IPS-15b (cell line): ENCODE data around the gene FIBCD1.

Experiments
- H3K27me3 ChIP-seq: one replicate; pipeline ENCODE4 v1.6.1; 2013; ENCODE audit warnings: low read length; ENCODE audit not compliant: control insufficient read depth, insufficient read depth
- H3K36me3 ChIP-seq: one replicate; pipeline ENCODE4 v1.6.1; 2013; ENCODE audit warnings: low read length; ENCODE audit not compliant: control insufficient read depth, insufficient read depth
- H3K4me1 ChIP-seq: one replicate; pipeline ENCODE4 v1.6.1; 2013; ENCODE audit warnings: mild to moderate bottlenecking, low read length; ENCODE audit not compliant: control insufficient read depth, insufficient read depth
- H3K4me3 ChIP-seq: one replicate; pipeline ENCODE4 v1.5.1; 2013; ENCODE audit warnings: low read depth, low read length
- H3K9ac ChIP-seq: one replicate; pipeline ENCODE4 v1.6.1; 2013; ENCODE audit warnings: low read depth, mild to moderate bottlenecking, low read length
- H3K9me3 ChIP-seq: one replicate; pipeline ENCODE4 v1.6.1; 2013; ENCODE audit warnings: mild to moderate bottlenecking, low read length; ENCODE audit not compliant: control insufficient read depth, insufficient read depth

The FIBCD1 gene

DNA sequence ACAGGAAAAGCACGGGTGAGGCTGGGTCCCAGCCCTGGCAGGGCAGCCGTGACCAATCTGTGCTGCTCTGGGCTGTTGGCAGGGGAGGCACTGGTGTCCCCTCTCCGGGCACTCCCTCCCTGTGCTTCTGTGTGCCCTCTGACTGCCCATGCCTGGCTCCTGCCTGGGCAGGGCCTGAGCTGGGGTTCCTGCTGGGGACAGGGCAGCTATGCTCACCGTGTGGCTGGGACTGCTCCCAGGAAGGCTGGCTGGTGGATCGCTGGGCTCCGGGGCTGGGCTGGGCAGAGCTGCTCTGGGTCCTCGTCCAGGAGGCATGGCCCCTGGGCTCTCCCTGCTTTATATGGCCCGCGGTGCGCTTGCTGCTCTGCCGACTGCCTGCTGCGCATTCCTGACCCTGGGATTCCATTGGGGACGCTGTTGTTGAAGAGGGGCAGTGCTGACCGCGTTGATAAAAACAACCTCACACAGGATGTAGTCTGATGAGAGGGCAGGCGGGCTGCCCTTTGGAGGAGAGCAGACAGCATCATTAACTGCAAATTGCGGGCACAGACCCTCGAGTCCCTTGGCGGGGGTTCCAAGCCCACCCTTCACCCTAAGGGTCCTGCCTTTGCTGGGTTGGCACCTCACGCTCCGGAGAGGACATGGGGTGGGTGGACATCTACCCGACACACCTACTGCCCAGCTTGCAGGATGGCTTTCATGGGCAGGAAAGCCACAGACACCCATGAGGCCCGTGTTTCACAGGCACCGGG, 43.4 kb downstream of the FIBCD1 start:
- Histone ChIP-seq H3K9me3 (no peaks in the 10 kb centered on the region), H3K4me3 (no peak overlapping the region), H3K9ac (no peak overlapping the region), H3K4me1 (no peaks in the 10 kb centered on the region), H3K27me3 (no peaks in the 10 kb centered on the region), H3K36me3 (peaks cover 2% of the 10 kb centered on the region)

DNA sequence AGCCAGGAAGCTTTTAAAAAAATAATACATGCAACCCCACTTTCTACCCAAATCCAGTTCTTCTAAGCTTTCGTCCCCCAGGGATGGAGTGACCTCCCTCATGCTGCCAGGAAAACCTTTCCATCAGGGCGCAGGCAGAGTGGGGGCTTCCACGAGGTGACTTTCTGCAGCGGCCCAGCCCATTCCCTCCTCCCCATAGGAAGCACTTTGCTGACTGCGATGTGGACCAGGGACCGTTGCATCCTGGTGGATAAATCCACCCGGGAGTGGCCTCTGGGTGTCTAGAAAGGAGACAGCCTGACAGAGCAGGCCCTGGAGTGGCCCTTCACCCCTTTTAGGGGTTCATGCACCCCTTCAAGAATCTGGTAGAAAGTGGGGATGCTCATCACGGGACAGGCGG, 44.0 kb downstream of the FIBCD1 start:
- H3K9ac ChIP-seq: no peak overlapping the region
- no peak overlapping the region for H3K4me3 ChIP-seq
- no peaks in the 10 kb centered on the region for H3K4me1 ChIP-seq
- no peaks in the 10 kb centered on the region for H3K27me3 ChIP-seq
- H3K36me3 ChIP-seq: peaks cover 4% of the 10 kb centered on the region
- H3K9me3 ChIP-seq: no peaks in the 10 kb centered on the region

DNA sequence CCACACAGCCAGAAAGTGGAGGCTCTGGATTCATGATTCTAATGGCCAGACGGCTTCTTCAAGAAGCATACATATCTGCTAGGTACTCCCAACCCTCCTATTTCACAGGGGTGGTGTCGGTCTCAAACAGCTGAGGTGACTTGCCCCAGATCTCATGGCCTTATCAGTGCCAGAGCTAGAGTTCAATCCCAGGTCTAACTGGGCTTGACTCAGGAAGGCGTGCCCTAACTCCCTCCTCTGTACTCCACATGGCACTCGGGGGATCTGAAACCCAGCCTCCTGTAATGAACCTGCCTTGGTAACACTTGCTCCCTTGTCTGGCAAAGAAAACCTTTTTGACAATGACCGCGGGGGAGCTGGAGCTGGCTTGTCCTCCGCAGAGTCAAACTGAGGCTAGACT, 44.5 kb downstream of the FIBCD1 start:
- Histone ChIP-seq H3K9ac (no peak overlapping the region), H3K4me3 (no peak overlapping the region), H3K36me3 (peaks cover 7% of the 10 kb centered on the region), H3K27me3 (no peaks in the 10 kb centered on the region), H3K4me1 (no peaks in the 10 kb centered on the region), H3K9me3 (no peaks in the 10 kb centered on the region)

DNA sequence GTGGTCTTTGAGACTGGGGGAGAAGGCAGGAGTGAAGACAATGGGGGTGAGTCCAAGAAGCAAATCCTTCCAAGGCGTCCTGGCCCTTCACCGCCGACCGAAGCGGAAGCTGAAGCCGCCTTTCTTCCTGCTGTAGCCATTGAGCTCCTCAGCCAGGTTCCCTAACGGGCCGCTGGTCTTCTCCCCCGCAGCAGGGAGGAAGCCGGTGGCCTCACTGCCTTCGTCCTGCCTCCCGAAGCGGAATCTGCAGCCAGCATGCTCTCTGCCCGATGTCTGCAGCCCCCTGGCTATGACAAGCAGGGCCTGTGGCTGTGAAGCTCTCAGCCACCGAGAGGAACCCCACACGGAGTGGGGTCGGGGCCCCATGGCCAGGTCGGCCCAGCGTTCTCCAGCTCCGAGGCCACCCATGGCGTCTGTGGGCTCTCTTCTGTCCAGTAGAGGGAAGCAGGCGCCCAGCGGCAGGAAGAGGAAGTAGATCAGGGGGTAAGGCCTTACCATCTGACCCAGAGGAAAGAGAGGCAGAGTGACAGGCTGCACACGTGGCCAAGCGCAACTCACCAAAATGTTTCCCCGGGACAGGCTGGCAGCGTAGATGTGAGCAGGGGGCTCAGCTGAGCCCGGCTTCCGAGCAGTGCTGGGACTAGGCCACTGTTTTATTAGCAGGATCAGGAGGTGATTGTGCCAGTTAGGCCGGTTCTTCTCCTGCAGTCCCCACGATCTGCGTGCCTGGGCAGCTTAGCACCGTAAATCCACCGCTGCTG, 45.5 kb downstream of the FIBCD1 start:
- H3K9ac ChIP-seq: no peak overlapping the region
- H3K4me3 ChIP-seq: no peak overlapping the region
- peaks cover 7% of the 10 kb centered on the region for H3K36me3 ChIP-seq
- H3K4me1 ChIP-seq: no peaks in the 10 kb centered on the region
- no peaks in the 10 kb centered on the region for H3K27me3 ChIP-seq
- H3K9me3 ChIP-seq: no peaks in the 10 kb centered on the region

DNA sequence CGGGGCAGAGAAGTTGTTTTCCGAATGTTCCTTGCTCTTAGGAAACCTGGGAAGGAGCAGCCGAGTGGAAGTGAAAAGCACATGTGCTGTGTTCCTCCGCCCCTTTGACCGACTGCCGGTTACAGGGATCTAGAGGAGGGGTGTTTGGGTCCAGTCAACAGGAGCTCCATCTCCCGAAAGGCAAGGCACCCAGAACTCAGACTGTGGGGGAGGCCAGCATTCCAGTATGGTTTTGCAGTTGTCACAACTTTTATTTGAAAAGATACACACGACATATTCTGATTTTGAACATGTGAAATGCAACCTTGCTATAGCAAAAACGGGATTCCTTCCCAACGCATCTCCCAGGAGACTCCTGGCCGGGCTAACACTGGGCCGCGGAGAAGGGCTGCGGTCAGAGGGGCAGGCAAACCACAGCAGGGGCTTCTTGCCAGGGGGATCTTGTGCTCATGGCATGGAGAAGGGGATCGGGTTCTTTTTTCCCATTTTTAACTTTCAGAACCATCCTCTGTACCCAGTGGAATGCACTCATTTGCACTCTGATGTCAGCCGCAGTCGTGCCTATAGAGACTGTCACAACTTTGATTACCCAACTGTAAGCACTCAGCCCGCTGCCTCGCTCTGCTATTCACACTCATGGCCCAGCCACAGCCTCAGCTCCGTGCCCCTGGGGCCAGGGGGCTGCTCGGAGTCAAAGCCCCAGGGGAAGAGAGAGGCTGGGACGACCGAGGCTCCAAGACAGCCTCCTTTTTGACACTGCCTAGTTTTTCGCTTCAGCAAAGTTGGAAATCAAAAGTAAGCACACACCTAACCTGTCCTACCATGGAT, 46.4 kb downstream of the FIBCD1 start:
- Histone ChIP-seq H3K36me3 (peaks cover 13% of the 10 kb centered on the region), H3K9ac (no peak overlapping the region), H3K4me1 (no peaks in the 10 kb centered on the region), H3K27me3 (no peaks in the 10 kb centered on the region), H3K4me3 (no peak overlapping the region), H3K9me3 (no peaks in the 10 kb centered on the region)

DNA sequence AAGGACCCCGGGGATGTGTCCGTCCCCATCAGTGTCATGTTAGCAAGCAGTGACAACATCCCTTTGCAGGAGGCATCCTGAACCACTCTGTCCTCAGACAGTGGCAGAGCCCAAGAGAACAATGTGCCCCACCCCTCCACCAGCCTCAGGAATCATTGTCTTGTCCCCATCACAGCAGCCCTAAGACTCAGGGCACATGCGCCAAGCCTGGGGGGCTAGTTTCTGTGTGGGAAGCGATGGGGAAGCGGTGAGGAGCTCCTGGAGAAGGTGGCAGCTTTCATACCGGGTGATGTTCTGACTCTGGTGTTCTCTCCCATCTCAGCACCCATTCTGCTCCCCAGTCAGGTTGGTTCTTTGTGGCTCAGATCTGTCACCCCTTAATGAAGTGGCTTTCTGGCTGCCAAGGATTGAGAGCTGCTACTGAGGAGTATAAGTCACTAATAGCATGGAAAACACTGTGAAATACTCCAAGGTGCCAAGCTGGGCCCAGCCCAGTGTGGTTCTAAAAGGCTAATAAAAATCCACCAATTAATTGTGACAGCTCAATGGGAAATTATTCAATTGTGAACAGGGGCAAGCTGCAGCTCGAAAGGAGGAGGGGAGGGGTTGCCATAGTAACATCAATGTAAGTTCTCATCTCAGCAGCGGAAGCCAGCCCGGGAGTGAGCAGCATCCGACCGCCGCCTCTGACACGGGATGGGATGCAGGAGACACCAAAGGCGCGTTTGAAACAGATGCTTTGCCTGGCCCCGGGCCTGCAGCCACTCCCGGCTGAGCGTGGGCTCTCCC, 47.2 kb downstream of the FIBCD1 start:
- H3K9ac ChIP-seq: no peak overlapping the region
- no peaks in the 10 kb centered on the region for H3K9me3 ChIP-seq
- H3K4me1 ChIP-seq: no peaks in the 10 kb centered on the region
- peaks cover 15% of the 10 kb centered on the region for H3K36me3 ChIP-seq
- no peaks in the 10 kb centered on the region for H3K27me3 ChIP-seq
- H3K4me3 ChIP-seq: no peak overlapping the region

DNA sequence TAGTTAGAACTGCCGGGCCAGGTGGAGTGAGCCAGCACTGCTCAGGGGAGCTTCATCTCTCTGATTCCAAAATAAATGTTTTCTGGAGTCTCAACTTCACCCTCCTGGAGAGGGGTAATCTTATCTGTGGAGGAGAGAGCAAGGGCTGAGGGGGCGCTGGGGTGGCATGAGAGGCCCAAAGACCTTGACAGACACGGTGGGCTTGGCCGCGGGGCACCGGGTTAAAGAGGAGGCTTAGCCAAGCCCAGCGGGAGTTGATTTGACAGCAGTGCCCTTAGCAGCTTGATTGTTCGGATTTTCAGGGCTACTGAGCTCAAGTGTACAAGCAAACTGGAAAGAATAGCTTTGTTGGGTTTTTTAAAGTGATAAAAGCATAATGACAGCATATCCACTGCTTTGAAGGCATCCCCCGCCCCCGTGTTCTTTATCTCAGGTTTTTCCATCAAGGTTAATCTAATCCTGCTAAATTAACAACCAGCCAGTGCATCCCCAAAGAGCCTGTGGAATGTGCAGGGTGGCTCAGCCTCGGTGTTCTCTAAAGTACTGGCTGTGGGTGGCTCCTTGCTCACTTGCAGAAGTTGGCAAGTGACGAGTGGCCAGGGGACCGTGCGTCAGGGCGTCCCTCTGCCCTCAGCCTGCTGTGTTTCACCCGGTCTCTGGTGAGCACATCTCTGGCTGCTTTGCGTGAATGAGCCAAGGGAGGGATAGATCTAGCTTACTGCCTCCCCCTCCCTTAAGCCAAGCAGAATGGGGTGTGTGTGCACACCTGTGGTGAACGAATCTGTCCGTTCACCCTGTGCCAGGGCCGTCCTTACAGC, 48.0 kb downstream of the FIBCD1 start:
- no peak overlapping the region for H3K9ac ChIP-seq
- H3K4me3 ChIP-seq: no peak overlapping the region

DNA sequence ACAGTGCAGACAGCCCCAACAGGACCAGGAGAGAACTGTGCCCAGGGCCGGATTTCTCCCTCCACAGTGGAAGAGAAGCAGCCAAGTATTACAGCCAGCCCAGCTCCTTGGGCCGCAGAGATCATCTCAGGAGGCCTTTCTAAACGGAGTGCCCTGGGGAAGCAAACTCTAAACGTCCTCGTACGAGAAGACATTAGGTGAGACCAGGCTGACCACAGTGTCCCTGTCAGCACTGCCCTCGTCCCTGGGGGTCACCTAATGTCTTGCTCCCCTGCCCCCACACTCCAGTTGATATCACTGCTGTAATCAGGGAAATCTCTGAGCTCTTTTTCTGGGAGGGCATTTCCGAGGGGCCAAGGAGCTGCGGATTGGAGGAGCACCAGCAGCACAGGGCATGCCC, 48.9 kb downstream of the FIBCD1 start:
- Histone ChIP-seq H3K4me3 (no peak overlapping the region), H3K9ac (no peak overlapping the region), H3K4me1 (no peaks in the 10 kb centered on the region), H3K36me3 (peaks cover 28% of the 10 kb centered on the region), H3K27me3 (no peaks in the 10 kb centered on the region), H3K9me3 (no peaks in the 10 kb centered on the region)

More for the DNA sequence above, 48.0 kb downstream of the FIBCD1 start:
- Histone ChIP-seq H3K9me3 (no peaks in the 10 kb centered on the region), H3K36me3 (peaks cover 18% of the 10 kb centered on the region), H3K27me3 (no peaks in the 10 kb centered on the region), H3K4me1 (no peaks in the 10 kb centered on the region)

DNA sequence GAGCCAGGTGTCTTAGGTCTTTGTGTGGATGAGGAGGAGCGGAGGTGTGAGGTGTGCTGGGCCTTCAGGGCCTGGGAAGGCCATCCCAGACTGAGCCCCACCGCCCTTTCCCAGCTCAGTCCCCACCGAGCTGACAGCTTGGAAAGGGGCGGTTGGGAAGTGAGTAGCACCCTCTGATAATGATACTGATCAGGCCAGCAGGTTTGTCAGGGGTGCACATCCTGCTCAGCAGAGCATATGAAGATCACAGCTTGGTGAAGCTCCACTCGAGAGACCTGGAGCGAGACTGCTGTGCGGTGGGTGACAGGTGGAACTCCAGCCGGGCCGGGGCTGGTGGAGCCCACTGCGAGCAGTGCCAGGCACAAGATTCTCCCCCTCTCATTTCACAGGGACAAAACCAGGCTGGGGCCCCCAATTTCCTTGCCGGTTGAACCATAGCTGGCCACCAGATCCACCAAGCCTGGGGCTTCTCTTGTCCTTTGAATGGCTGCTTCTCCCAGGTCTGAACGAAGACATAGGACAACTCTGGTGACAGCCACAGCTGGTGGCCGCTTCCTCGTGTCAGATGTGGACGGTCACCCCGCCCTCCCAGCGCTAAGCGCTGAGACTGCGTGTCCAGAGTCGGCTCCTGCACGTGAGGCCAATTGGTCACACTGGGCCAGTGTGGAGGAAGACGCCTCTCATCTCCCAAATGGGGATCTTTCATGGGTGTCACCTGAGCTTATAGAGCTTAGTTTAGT, 50.7 kb downstream of the FIBCD1 start:
- H3K4me1 ChIP-seq: no peaks in the 10 kb centered on the region
- H3K36me3 ChIP-seq: peaks cover 46% of the 10 kb centered on the region
- no peaks in the 10 kb centered on the region for H3K9me3 ChIP-seq
- no peaks in the 10 kb centered on the region for H3K27me3 ChIP-seq
- no peak overlapping the region for H3K9ac ChIP-seq
- no peak overlapping the region for H3K4me3 ChIP-seq

DNA sequence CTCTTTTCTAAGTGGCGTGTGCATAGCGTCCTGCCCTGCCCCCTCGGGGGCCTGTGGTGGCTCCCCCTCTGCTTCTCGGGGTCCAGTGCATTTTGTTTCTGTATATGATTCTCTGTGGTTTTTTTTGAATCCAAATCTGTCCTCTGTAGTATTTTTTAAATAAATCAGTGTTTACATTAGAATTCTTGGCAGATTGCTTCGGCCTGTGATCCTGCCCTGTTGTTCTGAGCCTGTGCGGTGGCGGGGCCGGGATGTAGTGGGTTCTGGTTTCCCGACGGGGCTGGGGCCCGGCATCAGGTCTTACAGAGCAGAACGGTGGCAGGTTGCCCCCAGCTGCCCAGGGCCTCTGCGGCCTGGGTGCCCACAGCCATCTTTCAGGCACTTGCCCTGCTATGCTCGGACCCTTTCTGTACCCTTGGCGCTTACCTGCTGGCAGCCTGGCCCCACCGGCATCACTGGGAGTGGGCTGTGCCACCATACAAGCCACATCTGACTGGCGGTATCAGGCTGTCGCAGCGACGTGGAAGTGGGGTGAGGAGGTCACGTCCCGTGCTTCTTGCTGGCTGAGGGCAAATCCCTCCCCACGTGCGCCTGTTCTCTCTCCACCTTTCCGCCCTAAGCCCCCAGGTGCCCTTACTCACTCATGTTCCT, 51.4 kb downstream of the FIBCD1 start:
- Histone ChIP-seq H3K4me1 (no peaks in the 10 kb centered on the region), H3K36me3 (peaks cover 44% of the 10 kb centered on the region), H3K4me3 (no peak overlapping the region), H3K9ac (no peak overlapping the region), H3K9me3 (no peaks in the 10 kb centered on the region), H3K27me3 (no peaks in the 10 kb centered on the region)
